GM12878 (cell line): Measurements from ENCODE around the gene TNFRSF8. TPM values are rescaled to one million over a fixed set of nuclear protein-coding genes. Genes with fewer than 3 reads are reported as not detected.

Experiments used
- ATAC-seq: fragments of 200-7000 bp; cut with Tn5 transposase; 3 replicates; pipeline ENCODE4 v1.9.1; 2020; ENCODE audit warnings: mild to moderate bottlenecking, moderate library complexity
- BruUV-seq: library from RNA; stranded (reverse); fragments of 400-500 nt; replicated peaks from 2 replicates; lab custom pipeline; 2021; lab: Mats Ljungman, UMichigan
- CTCF ChIA-PET: fragments of 300-600 bp; sonication (Branson Sonifier 250); formaldehyde crosslinking; extraction: SDS; loops from one replicate; lab custom pipeline; 2021; ENCODE audit warnings: inconsistent platforms; lab: Yijun Ruan, JAX
- POLR2A ChIA-PET: fragments of 350-600 bp; formaldehyde crosslinking; extraction: SDS; loops from one replicate; lab custom pipeline; 2021; ENCODE audit warnings: inconsistent platforms; lab: Charles Lee
- RAD21 ChIA-PET: fragments of 300-600 bp; sonication (Branson Sonifier 250); formaldehyde crosslinking; loops from one replicate; lab custom pipeline; 2023; ENCODE audit warnings: antibody characterized with exemption; ENCODE audit not compliant: unreplicated experiment; lab: Charles Lee
- SMC1A ChIA-PET: fragments of 300-600 bp; sonication (Branson Sonifier 250); formaldehyde crosslinking; loops from one replicate; lab custom pipeline; 2023; ENCODE audit not compliant: unreplicated experiment, uncharacterized antibody; lab: Charles Lee
- DNase-seq: peaks from one replicate; pipeline ENCODE4 v3.0.0-alpha.2; 2011; ENCODE audit warnings: low read depth, low spot score
- FAIRE-seq: peaks from 3 replicates; lab custom pipeline; 2011; peaks lifted over from hg19 to GRCh38; lab: Jason Lieb, UNC
- H2AFZ ChIP-seq: 2 replicates; pipeline ENCODE4 v1.6.0; 2011; ENCODE audit warnings: low read depth, low read length, control low read depth; ENCODE audit not compliant: control insufficient read depth
- H3K27ac ChIP-seq: 2 replicates; pipeline ENCODE4 v1.5.1; 2011; ENCODE audit warnings: control low read depth; ENCODE audit not compliant: control insufficient read depth, insufficient read depth
- H3K27me3 ChIP-seq, 2 experiments: replicated peaks in 1 of 2; 2 replicates each; pipeline versions ENCODE4 v1.6.0 to v1.6.1; 2011; ENCODE audit warnings: low read length in 1 of 2; ENCODE audit not compliant: control insufficient read depth in 2 of 2, insufficient read depth in 2 of 2
- H3K36me3 ChIP-seq, 2 experiments: 2 replicates each; pipeline ENCODE4 v1.5.1; 2011; ENCODE audit warnings: low read length in 1 of 2; ENCODE audit not compliant: control insufficient read depth in 2 of 2, insufficient read depth in 2 of 2
- H3K4me1 ChIP-seq: 2 replicates; pipeline ENCODE4 v1.6.1; 2011; ENCODE audit warnings: mild to moderate bottlenecking, low read length, moderate library complexity, mixed read lengths; ENCODE audit not compliant: control insufficient read depth, insufficient read depth
- H3K4me2 ChIP-seq: 2 replicates; pipeline ENCODE4 v1.6.0; 2011; ENCODE audit warnings: control low read depth; ENCODE audit not compliant: control insufficient read depth, insufficient read depth
- H3K4me3 ChIP-seq: fragments of 200-600 bp; sonication (generic); 2 replicates; pipeline ENCODE4 v1.5.1; 2016
- H3K79me2 ChIP-seq: 2 replicates; pipeline ENCODE4 v1.6.0; 2011; ENCODE audit warnings: low read length; ENCODE audit not compliant: control insufficient read depth, insufficient read depth
- H3K9ac ChIP-seq: 2 replicates; pipeline ENCODE4 v1.8.0; 2011; ENCODE audit warnings: low read length, control low read depth, mixed read lengths; ENCODE audit not compliant: control insufficient read depth, insufficient read depth
- H3K9me3 ChIP-seq: replicated peaks from 3 replicates; pipeline ENCODE4 v1.5.1; 2011; ENCODE audit warnings: mild to moderate bottlenecking, low read length; ENCODE audit not compliant: control insufficient read depth, insufficient read depth
- H4K20me1 ChIP-seq: 2 replicates; pipeline ENCODE4 v1.6.0; 2011; ENCODE audit not compliant: control insufficient read depth, insufficient read depth
- CHD4 ChIP-seq: fragments of 200-600 bp; sonication (generic); IDR thresholded peaks from 2 replicates; pipeline ENCODE4 v1.6.1; 2016; ENCODE audit warnings: mild to moderate bottlenecking
- EGR1 ChIP-seq, 2 experiments: IDR thresholded peaks; 1 replicate in 1 of 2; 2 replicates in 1 of 2; pipeline ENCODE4 v1.6.1; 2011 to 2012; ENCODE audit warnings: low read depth in 2 of 2, low read length in 2 of 2, borderline replicate concordance in 1 of 2, mild to moderate bottlenecking in 1 of 2, moderate library complexity in 1 of 2
- IRF4 ChIP-seq: IDR thresholded peaks from 2 replicates; pipeline ENCODE4 v1.6.1; 2011; ENCODE audit warnings: low read depth, low read length
- JUND ChIP-seq: IDR thresholded peaks from 2 replicates; pipeline ENCODE4 v1.6.1; 2012; ENCODE audit warnings: low read depth, mild to moderate bottlenecking, low read length, improper control_type of control experiment, moderate library complexity
- NFYB ChIP-seq: IDR thresholded peaks from 2 replicates; pipeline ENCODE4 v1.6.1; 2011; ENCODE audit warnings: low read depth, mild to moderate bottlenecking, low read length, improper control_type of control experiment, moderate library complexity; ENCODE audit not compliant: insufficient read depth
- NR2F1 ChIP-seq: fragments of 450-650 bp; conservative IDR thresholded peaks from 2 replicates; pipeline ENCODE4 v1.6.1; 2017; ENCODE audit warnings: mild to moderate bottlenecking
- RCOR1 ChIP-seq: conservative IDR thresholded peaks from 2 replicates; pipeline ENCODE4 v1.6.1; 2012; ENCODE audit warnings: low read depth, low read length, improper control_type of control experiment
- SMAD1 ChIP-seq: fragments of 450-650 bp; IDR thresholded peaks from 2 replicates; pipeline ENCODE4 v1.6.1; 2018; ENCODE audit warnings: mild to moderate bottlenecking, low read depth; ENCODE audit not compliant: partially characterized antibody
- TCF7 ChIP-seq: IDR thresholded peaks from 2 replicates; pipeline ENCODE4 v1.6.1; 2014; ENCODE audit warnings: antibody characterized with exemption, borderline replicate concordance
- WGBS: methylation state at CpG from one replicate; pipeline ENCODE4 v1.1.6; 2016; ENCODE audit warnings: low lambda C conversion rate; ENCODE audit not compliant: insufficient replicate concordance, insufficient coverage; ENCODE audit errors: missing lambda C conversion rate; 5-methylcytosine and 5-hydroxymethylcytosine counted together
- in situ Hi-C: fragments of 300-500 bp; cut with MboI; formaldehyde crosslinking; loops from 9 replicates; pipeline ENCODE4 v1.14.3; 2018; ENCODE audit warnings: mixed read lengths
- intact Hi-C: fragments of 100-400 bp; cut with micrococcal nuclease; formaldehyde crosslinking; loops from one replicate; pipeline ENCODE4 v1.14.2; 2022; ENCODE audit not compliant: unreplicated experiment
- polyA plus RNA-seq, 11 experiments: library from polyadenylated mRNA; depleted of rRNA in 4 of 11; unstranded in 6 of 11; stranded (reverse) in 5 of 11; fragments of >200 nt; fragmentation: Nextera tagmentation in 4 of 11; fragmentation: Illumina TruSeq in 1 of 11; extraction: Ambion mirVana in 4 of 11; extraction: Trizol in 1 of 11; gene quantifications; 1 replicate in 1 of 11; 2 replicates in 10 of 11; pipeline versions ENCODE4 v1.2.1 to v1.2.3, GENCODE V29; 2011 to 2016; ENCODE audit warnings: inconsistent platforms in 2 of 11, missing spikeins in 2 of 11, low read depth in 1 of 11
- total RNA-seq, 4 experiments: library from RNA; depleted of rRNA in 3 of 4; stranded (reverse); fragments of >200 nt in 3 of 4; fragmentation: Illumina TruSeq in 1 of 4; extraction: Trizol in 1 of 4; gene quantifications; 2 replicates each; pipeline versions ENCODE4 v1.2.1 to v1.2.3, GENCODE V29; 2013 to 2021
- TF ChIP-seq, protein P1 (sequence below): IDR thresholded peaks from 2 replicates; pipeline ENCODE4 v1.6.1; 2012; ENCODE audit warnings: low read depth, low read length, improper control_type of control experiment

The TNFRSF8 gene
- total and polyA plus RNA-seq, 10 of the 15 experiments (the other 5 are each of a cell fraction or from before 2014, with no cell fraction given), result 9.8 to 114 (median 58.8) TPM

DNA sequence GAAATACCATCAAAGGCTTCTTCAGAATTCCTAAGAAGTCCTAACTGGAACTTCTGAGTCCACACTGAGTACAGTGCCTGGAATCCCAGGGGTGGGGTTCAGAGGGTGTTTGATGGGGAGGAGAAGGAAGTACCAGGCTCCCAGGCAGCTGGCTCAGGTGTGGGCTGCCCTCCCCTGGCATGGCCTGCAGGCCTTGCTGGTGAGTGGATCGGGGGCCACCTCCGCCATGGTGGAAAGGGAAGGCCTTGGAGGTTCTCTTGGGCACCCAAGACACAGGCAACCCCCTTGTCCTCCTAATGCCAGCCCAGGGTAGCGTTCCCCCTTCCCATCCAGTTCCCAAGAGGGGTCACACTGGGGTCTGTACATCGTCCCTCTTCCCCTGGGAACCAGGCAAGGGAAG, 76.9 kb downstream of the TNFRSF8 start:
- CTCF ChIA-PET, result interaction anchor here (3.2 kb wide), 1 partner anchor 15 kb away, joined by 16 read pairs; no protein-coding TSS in a partner anchor
- Histone ChIP-seq H3K36me3 (peaks cover 20 to 25% of the 10 kb centered on the region in 2 experiments), H3K9ac (no peak overlapping the region), H3K27ac (no peak overlapping the region), H4K20me1 (no peaks in the 10 kb centered on the region), H3K4me3 (no peak overlapping the region), H3K27me3 (no peaks in the 10 kb centered on the region), H3K4me2 (no peak overlapping the region), H3K79me2 (no peaks in the 10 kb centered on the region; the same call in 1 of the 2 replicates), H2AFZ (no peak overlapping the region), H3K4me1 (peaks cover 26% of the 10 kb centered on the region), H3K9me3 (no peaks in the 10 kb centered on the region)
- in situ Hi-C loops, result no loop called here
- intact Hi-C loops, result loop anchor here (5.0 kb wide), 1 partner anchor 67 kb away; no protein-coding TSS in a partner anchor
- no TSS peak for BruUV-seq
- DNase-seq (no peak), ATAC-seq (no peak), FAIRE-seq (no peak)
- POLR2A ChIA-PET, result interaction anchor here (0.6 kb wide), 1 partner anchor 36 kb away, joined by 3 read pairs; no protein-coding TSS in a partner anchor
- SMC1A ChIA-PET, result interaction anchor here (1.0 to 19.3 kb wide), 5 partner anchors 11 to 43 kb away, joined by 3 to 347 read pairs (median 4); partner anchors contain the start of gene TNFRSF1B
- RAD21 ChIA-PET, result interaction anchor here (1.6 kb wide), 1 partner anchor 9 kb away, joined by 4 read pairs; no protein-coding TSS in a partner anchor
- TF ChIP-seq TCF7, result no peak
- TF ChIP-seq JUND, result no peak
- no peak for TF ChIP-seq RCOR1
- TF ChIP-seq NR2F1, result no peak
- TF ChIP-seq EGR1 (IDR thresholded peaks at IDR 0.05; ENCODE audit: borderline replicate concordance in 1 of 2, low read depth in 2 of 2, low read length in 2 of 2), result no peak
- TF ChIP-seq IRF4, result no peak
- no peak for TF ChIP-seq SMAD1
- TF ChIP-seq CHD4, result no peak
- TF ChIP-seq, protein P1, sequence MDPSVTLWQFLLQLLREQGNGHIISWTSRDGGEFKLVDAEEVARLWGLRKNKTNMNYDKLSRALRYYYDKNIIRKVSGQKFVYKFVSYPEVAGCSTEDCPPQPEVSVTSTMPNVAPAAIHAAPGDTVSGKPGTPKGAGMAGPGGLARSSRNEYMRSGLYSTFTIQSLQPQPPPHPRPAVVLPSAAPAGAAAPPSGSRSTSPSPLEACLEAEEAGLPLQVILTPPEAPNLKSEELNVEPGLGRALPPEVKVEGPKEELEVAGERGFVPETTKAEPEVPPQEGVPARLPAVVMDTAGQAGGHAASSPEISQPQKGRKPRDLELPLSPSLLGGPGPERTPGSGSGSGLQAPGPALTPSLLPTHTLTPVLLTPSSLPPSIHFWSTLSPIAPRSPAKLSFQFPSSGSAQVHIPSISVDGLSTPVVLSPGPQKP, result no peak
- no peak for TF ChIP-seq NFYB
- 94% methylated on average over 4 of the region's 4 CpGs for WGBS
